MM.1S (cell line): ENCODE results near the gene RPS6KA4.

Source experiments
- DNase-seq: peaks from one replicate; pipeline ENCODE4 v3.0.0-alpha.2; 2015
- H2AFZ ChIP-seq: fragments of 300-600 bp; sonication (generic); 2 replicates; pipeline ENCODE4 v1.6.0; 2016; ENCODE audit warnings: antibody characterized with exemption, low read length
- H3F3A ChIP-seq: fragments of 300-600 bp; sonication (generic); 2 replicates; pipeline ENCODE4 v1.6.1; 2016; ENCODE audit warnings: mild to moderate bottlenecking, antibody characterized with exemption, low read length, moderate library complexity, mixed read lengths; ENCODE audit not compliant: insufficient read depth
- H3K27ac ChIP-seq: fragments of 300-600 bp; sonication (generic); 2 replicates; pipeline ENCODE4 v1.5.1; 2016; ENCODE audit warnings: mild to moderate bottlenecking, low read length
- H3K27me3 ChIP-seq: fragments of 300-600 bp; sonication (generic); replicated peaks from 2 replicates; pipeline ENCODE4 v1.6.0; 2016; ENCODE audit warnings: low read length; ENCODE audit not compliant: insufficient read depth
- H3K36me3 ChIP-seq: fragments of 300-600 bp; sonication (generic); replicated peaks from 2 replicates; pipeline ENCODE4 v1.6.1; 2016; ENCODE audit warnings: mild to moderate bottlenecking, low read length, mixed read lengths; ENCODE audit not compliant: insufficient read depth
- H3K4me1 ChIP-seq: fragments of 300-600 bp; sonication (generic); 2 replicates; pipeline ENCODE4 v1.6.1; 2016; ENCODE audit warnings: low read length, mixed read lengths
- H3K4me2 ChIP-seq: fragments of 300-600 bp; sonication (generic); 2 replicates; pipeline ENCODE4 v1.6.0; 2016; ENCODE audit warnings: low read depth, low read length
- H3K4me3 ChIP-seq: fragments of 300-600 bp; sonication (generic); 2 replicates; pipeline ENCODE4 v1.5.1; 2016; ENCODE audit warnings: low read length, mixed read lengths
- H3K79me2 ChIP-seq: fragments of 300-600 bp; sonication (generic); 2 replicates; pipeline ENCODE4 v1.6.1; 2016; ENCODE audit warnings: mixed run types, low read length, mixed read lengths
- H3K9ac ChIP-seq: fragments of 300-600 bp; sonication (generic); 2 replicates; pipeline ENCODE4 v1.6.1; 2016; ENCODE audit warnings: low read length, mixed read lengths
- H3K9me2 ChIP-seq: fragments of 300-600 bp; sonication (generic); replicated peaks from 2 replicates; pipeline ENCODE4 v1.6.1; 2016; ENCODE audit warnings: mild to moderate bottlenecking, low read length, mixed read lengths; ENCODE audit not compliant: insufficient read depth
- H3K9me3 ChIP-seq: fragments of 300-600 bp; sonication (generic); replicated peaks from 2 replicates; pipeline ENCODE4 v1.6.1; 2016; ENCODE audit warnings: mild to moderate bottlenecking, low read length, mixed read lengths; ENCODE audit not compliant: insufficient read depth
- H4K20me1 ChIP-seq: fragments of 300-600 bp; sonication (generic); 2 replicates; pipeline ENCODE4 v1.6.1; 2016; ENCODE audit warnings: mild to moderate bottlenecking, low read length, moderate library complexity, mixed read lengths; ENCODE audit not compliant: insufficient read depth
- CTCF ChIP-seq: fragments of 300-600 bp; sonication (generic); IDR thresholded peaks from 2 replicates; pipeline ENCODE4 v1.5.1; 2016; ENCODE audit warnings: antibody characterized with exemption, low read length, mixed read lengths
- EZH2 ChIP-seq: fragments of 300-600 bp; sonication (generic); optimal IDR thresholded peaks from 2 replicates; pipeline ENCODE3; 2017; ENCODE audit warnings: low read depth, mild to moderate bottlenecking, antibody characterized with exemption, low read length, mixed read lengths
- EZH2phosphoT487 ChIP-seq: fragments of 300-600 bp; sonication (generic); IDR thresholded peaks from 2 replicates; pipeline ENCODE4 v1.6.1; 2018; ENCODE audit warnings: antibody characterized with exemption, low read length

RPS6KA4 gene

GRCh38 chr11:64359712-64360445 lies 917 bp downstream of the RPS6KA4 start:
- DNase-seq, result no peak
- H3K36me3 ChIP-seq, result no peaks in the 10 kb centered on the region; the same call in 1 of the 2 replicates
- H3K27me3 ChIP-seq, result no peaks in the 10 kb centered on the region
- H3K4me2 ChIP-seq, result peak overlapping the region; percentile 99
- H3K4me3 ChIP-seq, result peak overlapping the region; percentile 97
- no peaks in the 10 kb centered on the region for H3K9me3 ChIP-seq
- H3K9me2 ChIP-seq, result no peaks in the 10 kb centered on the region
- H3F3A ChIP-seq, result no peaks in the 10 kb centered on the region
- H2AFZ ChIP-seq, result peak overlapping the region; percentile 98
- TF ChIP-seq EZH2 (no peak), CTCF (no peak), EZH2phosphoT487 (no peak)
- H4K20me1 ChIP-seq, result no peaks in the 10 kb centered on the region
- peak overlapping the region; percentile 89; the same call in 1 of the 2 replicates for H3K9ac ChIP-seq
- H3K4me1 ChIP-seq, result peaks cover 13% of the 10 kb centered on the region
- no peak overlapping the region for H3K27ac ChIP-seq
- H3K79me2 ChIP-seq, result peaks cover 13% of the 10 kb centered on the region

- DNase-seq, result no peak
- no peak for TF ChIP-seq CTCF
- TF ChIP-seq EZH2phosphoT487, result no peak
- no peak for TF ChIP-seq EZH2
- no peak overlapping the region for H3K4me3 ChIP-seq
- no peaks in the 10 kb centered on the region for H3F3A ChIP-seq
- H3K9me2 ChIP-seq, result no peaks in the 10 kb centered on the region
- peaks cover 13% of the 10 kb centered on the region for H3K79me2 ChIP-seq
- H2AFZ ChIP-seq, result no peak overlapping the region
- no peaks in the 10 kb centered on the region for H3K9me3 ChIP-seq
- no peaks in the 10 kb centered on the region; the same call in 1 of the 2 replicates for H3K36me3 ChIP-seq
- no peak overlapping the region for H3K27ac ChIP-seq
- 0 out of 2 replicates have a peak overlapping the region, but pooled peaks have one; percentile 99 for H3K4me2 ChIP-seq
- H3K27me3 ChIP-seq, result no peaks in the 10 kb centered on the region
- H4K20me1 ChIP-seq, result no peaks in the 10 kb centered on the region
- peaks cover 13% of the 10 kb centered on the region for H3K4me1 ChIP-seq
- no peak overlapping the region for H3K9ac ChIP-seq
Observed at GRCh38 chr11:64360448-64360921, 1.5 kb downstream of the RPS6KA4 start.

GRCh38 chr11:64361659-64362058 lies 2.7 kb downstream of the RPS6KA4 start:
- Histone ChIP-seq H3K36me3 (no peaks in the 10 kb centered on the region; the same call in 1 of the 2 replicates), H3K4me2 (no peak overlapping the region), H3F3A (no peaks in the 10 kb centered on the region), H3K79me2 (peaks cover 13% of the 10 kb centered on the region), H3K4me1 (peaks cover 13% of the 10 kb centered on the region), H3K27ac (no peak overlapping the region), H3K27me3 (no peaks in the 10 kb centered on the region), H2AFZ (no peak overlapping the region), H3K4me3 (no peak overlapping the region), H4K20me1 (no peaks in the 10 kb centered on the region), H3K9ac (no peak overlapping the region), H3K9me2 (no peaks in the 10 kb centered on the region), H3K9me3 (no peaks in the 10 kb centered on the region)
- no peak for TF ChIP-seq EZH2
- TF ChIP-seq EZH2phosphoT487, result no peak
- TF ChIP-seq CTCF, result no peak
- DNase-seq, result no peak
